ENCODE results near the gene BCR. TPM values are rescaled to one million over a fixed set of nuclear protein-coding genes. Genes with fewer than 3 reads are reported as not detected.

The BCR gene
- total RNA-seq, 1 experiment from 2014 or later, result 77.0 TPM

DNA sequence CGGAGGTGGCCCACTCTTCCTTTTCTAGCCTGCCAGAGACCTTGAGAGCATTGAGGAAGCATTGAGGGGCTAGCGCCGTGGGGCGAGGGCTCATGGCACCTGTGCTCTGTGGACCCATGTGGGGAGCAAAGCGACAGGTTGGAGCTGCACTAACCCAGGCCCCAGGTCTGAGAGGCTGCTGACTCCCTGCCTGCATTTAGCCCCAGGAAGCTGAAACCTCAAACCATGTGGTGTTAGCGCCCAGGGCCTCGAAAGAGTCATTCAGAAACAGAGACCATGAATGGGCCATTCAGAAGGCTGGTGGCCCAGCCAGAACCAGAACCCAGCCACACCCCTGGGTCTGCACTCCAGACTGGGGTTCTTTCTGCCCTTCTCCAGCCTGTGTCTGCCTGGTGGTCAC is 88.6 kb downstream of the BCR start:
- no peak overlapping the region for H3K23ac ChIP-seq (ENCODE audit: insufficient read length, low read depth, low read length)
- Mint-ChIP-seq H3K4me1 (peaks cover 40 to 44% of the 10 kb centered on the region in 2 experiments), H3K27ac (peak overlapping the region in 2 of 3 experiments; percentile 51 to 91; a peak in 4 of 7 replicates), H3K9me3 (no peaks in the 10 kb centered on the region), H3K27me3 (ENCODE audit: low read depth) (no peaks in the 10 kb centered on the region), H3K4me3 (no peak overlapping the region), H3K36me3 (ENCODE audit: insufficient read depth in 1 of 3, low read depth in 3 of 3) (peaks cover 27 to 83% (median 53%) of the 10 kb centered on the region in 3 experiments)
- H2AK5ac ChIP-seq (ENCODE audit: insufficient read length, low read length), result no peak overlapping the region
- no peak overlapping the region for H3K4ac ChIP-seq (ENCODE audit: low read depth, low read length)
- H3K14ac ChIP-seq (ENCODE audit: insufficient read depth, low read length), result no peak overlapping the region
- H2BK20ac ChIP-seq (ENCODE audit: low read depth, low read length, poor library complexity, severe bottlenecking), result no peak overlapping the region
- no peaks in the 10 kb centered on the region for H3K79me1 ChIP-seq (ENCODE audit: insufficient read depth, low read depth, low read length, poor library complexity, severe bottlenecking)
- H3K9ac ChIP-seq (ENCODE audit: extremely low read depth, insufficient read length, low read length), result no peak overlapping the region
- H3K27ac ChIP-seq (ENCODE audit: insufficient read length, low read depth, low read length), result no peak overlapping the region
- H4K91ac ChIP-seq (ENCODE audit: insufficient read length, low read depth, low read length), result no peak overlapping the region
- DNase-seq, result no peak
- no peak overlapping the region for H4K5ac ChIP-seq (ENCODE audit: insufficient read length, low read depth, low read length)
- H3T11ph ChIP-seq (ENCODE audit: low read length), result no peak overlapping the region
- no peak overlapping the region for H3K56ac ChIP-seq (ENCODE audit: insufficient read length, low read depth, low read length)
- H2BK120ac ChIP-seq (ENCODE audit: low read depth, low read length, poor library complexity, severe bottlenecking), result no peak overlapping the region
- H2BK12ac ChIP-seq (ENCODE audit: insufficient read length, low read depth, low read length), result no peak overlapping the region
- no peak overlapping the region for H3K4me2 ChIP-seq (ENCODE audit: insufficient read depth, insufficient read length, low read length)
- H3K18ac ChIP-seq (ENCODE audit: insufficient read length, low read depth, low read length), result no peak overlapping the region
- H3K23me2 ChIP-seq (ENCODE audit: insufficient read length, low read depth, low read length, poor library complexity, severe bottlenecking), result no peaks in the 10 kb centered on the region
- H3K79me2 ChIP-seq (ENCODE audit: insufficient read depth, low read length), result no peaks in the 10 kb centered on the region
- TF ChIP-seq, protein P1, sequence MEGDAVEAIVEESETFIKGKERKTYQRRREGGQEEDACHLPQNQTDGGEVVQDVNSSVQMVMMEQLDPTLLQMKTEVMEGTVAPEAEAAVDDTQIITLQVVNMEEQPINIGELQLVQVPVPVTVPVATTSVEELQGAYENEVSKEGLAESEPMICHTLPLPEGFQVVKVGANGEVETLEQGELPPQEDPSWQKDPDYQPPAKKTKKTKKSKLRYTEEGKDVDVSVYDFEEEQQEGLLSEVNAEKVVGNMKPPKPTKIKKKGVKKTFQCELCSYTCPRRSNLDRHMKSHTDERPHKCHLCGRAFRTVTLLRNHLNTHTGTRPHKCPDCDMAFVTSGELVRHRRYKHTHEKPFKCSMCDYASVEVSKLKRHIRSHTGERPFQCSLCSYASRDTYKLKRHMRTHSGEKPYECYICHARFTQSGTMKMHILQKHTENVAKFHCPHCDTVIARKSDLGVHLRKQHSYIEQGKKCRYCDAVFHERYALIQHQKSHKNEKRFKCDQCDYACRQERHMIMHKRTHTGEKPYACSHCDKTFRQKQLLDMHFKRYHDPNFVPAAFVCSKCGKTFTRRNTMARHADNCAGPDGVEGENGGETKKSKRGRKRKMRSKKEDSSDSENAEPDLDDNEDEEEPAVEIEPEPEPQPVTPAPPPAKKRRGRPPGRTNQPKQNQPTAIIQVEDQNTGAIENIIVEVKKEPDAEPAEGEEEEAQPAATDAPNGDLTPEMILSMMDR (conservative IDR thresholded peaks at IDR 0.05), result no peak
- no peak overlapping the region for H4K8ac ChIP-seq (replicated peaks; ENCODE audit: insufficient read length, low read depth, low read length)
- no peaks in the 10 kb centered on the region for H4K20me1 ChIP-seq (ENCODE audit: control insufficient read depth, insufficient read depth, insufficient read length)
- WGBS (ENCODE audit: extremely low coverage, insufficient read length, low lambda C conversion rate), result no CpG with 5 or more reads among the region's 7 CpGs
- H2BK15ac ChIP-seq (ENCODE audit: low read depth, low read length), result no peak overlapping the region
- no peaks in the 10 kb centered on the region for H3K9me3 ChIP-seq (ENCODE audit: control insufficient read depth, low read depth, low read length)
- H2AFZ ChIP-seq (ENCODE audit: low read length), result no peak overlapping the region
- H3K4me1 ChIP-seq (ENCODE audit: insufficient read depth, low read length), result peaks cover 8% of the 10 kb centered on the region; the same call in 1 of the 2 replicates
- H3K27me3 ChIP-seq (ENCODE audit: insufficient read depth, low read length), result no peaks in the 10 kb centered on the region
- no peak overlapping the region for H2BK5ac ChIP-seq (ENCODE audit: insufficient read length, low read length)
